Gastroesophageal sphincter (tissue), 4 donors: ENCODE data around the gene COPS4. TPM values are rescaled to one million over a fixed set of nuclear protein-coding genes. Genes with fewer than 3 reads are reported as not detected.

ENCODE experiments used
- ATAC-seq: fragments of 150-250 bp; one replicate; pipeline ENCODE4 v1.9.1; 2016; ENCODE audit warnings: mild to moderate bottlenecking, moderate library complexity
- H3K27ac ChIP-seq, 4 donors: fragments of 200-600 bp; sonication (generic) in 3 of 4; 1 replicate in 3 of 4; 2 replicates in 1 of 4; pipeline ENCODE4 v1.5.1; 2016 to 2019
- H3K27me3 ChIP-seq: fragments of 200-600 bp; sonication (generic); one replicate; pipeline ENCODE4 v1.5.1; 2019
- H3K36me3 ChIP-seq, 2 donors: fragments of 200-600 bp; sonication (generic); one replicate each; pipeline ENCODE4 v1.5.1; 2019; ENCODE audit warnings: control low read depth in 1 of 2
- H3K4me1 ChIP-seq, 3 donors: fragments of 200-600 bp; sonication (generic); 1 replicate in 2 of 3; 2 replicates in 1 of 3; pipeline ENCODE4 v1.5.1; 2016 to 2019; ENCODE audit warnings: control low read depth in 2 of 3
- H3K4me3 ChIP-seq, 2 donors: fragments of 200-600 bp; sonication (generic); one replicate each; pipeline ENCODE4 v1.5.1; 2019; ENCODE audit warnings: mild to moderate bottlenecking in 1 of 2, moderate library complexity in 1 of 2
- H3K9me3 ChIP-seq, 3 donors: fragments of 200-600 bp; sonication (generic); one replicate each; pipeline ENCODE4 v1.5.1; 2017 to 2019; ENCODE audit warnings: control low read depth in 2 of 3
- CTCF ChIP-seq, 4 experiments: fragments of 200-600 bp in 2 of 4; fragments of 450-650 bp in 2 of 4; sonication (generic) in 1 of 4; IDR thresholded peaks; one replicate each; pipeline ENCODE4 v1.5.1; 2017 to 2019; ENCODE audit warnings: antibody characterized with exemption in 4 of 4, mild to moderate bottlenecking in 2 of 4, moderate library complexity in 2 of 4
- EP300 ChIP-seq: sonication (generic); formaldehyde crosslinking; IDR thresholded peaks from one replicate; pipeline ENCODE4 v1.6.1; 2017; ENCODE audit warnings: antibody characterized with exemption, mild to moderate bottlenecking
- POLR2A ChIP-seq, 2 donors: fragments of 450-650 bp; IDR thresholded peaks; one replicate each; pipeline ENCODE4 v1.6.1; 2017; ENCODE audit warnings: antibody characterized with exemption in 2 of 2, mild to moderate bottlenecking in 2 of 2, moderate library complexity in 1 of 2
- POLR2AphosphoS5 ChIP-seq: sonication (generic); formaldehyde crosslinking; IDR thresholded peaks from one replicate; pipeline ENCODE4 v1.6.1; 2017; ENCODE audit warnings: antibody characterized with exemption
- WGBS, 2 donors: methylation state at CpG; one replicate each; pipeline ENCODE4 v1.1.5; 2018; ENCODE audit warnings: low coverage in 1 of 2; 5-methylcytosine and 5-hydroxymethylcytosine counted together
- small RNA-seq, 4 donors: library from RNA; depleted of rRNA; stranded (forward); fragments of <200 nt; gene quantifications; one replicate each; pipeline ENCODE3, GENCODE V24; 2016
- total RNA-seq, 4 donors: library from RNA; depleted of rRNA; stranded (reverse); fragments of >200 nt; gene quantifications; one replicate each; pipeline ENCODE4 v1.1.0, GENCODE V29; 2016

The COPS4 gene
- total RNA-seq, 4 donors from 2014 or later: 51.0 to 60.7 (median 55.8) TPM

- TF ChIP-seq EP300 (no peak), POLR2AphosphoS5 (no peak), CTCF (IDR thresholded peaks at IDR 0.05) (no peak), POLR2A (IDR thresholded peaks at IDR 0.05) (no peak)
- no peak for ATAC-seq
- Histone ChIP-seq H3K27ac (no peak overlapping the region), H3K4me1 (peaks cover 0 to under 1% (median 0%) of the 10 kb centered on the region in 3 donors), H3K9me3 (no peaks in the 10 kb centered on the region), H3K36me3 (no peaks in the 10 kb centered on the region), H3K4me3 (no peak overlapping the region), H3K27me3 (no peaks in the 10 kb centered on the region)
- 79 to 95% methylated on average over 4 to 7 of the region's 8 CpGs for WGBS, 2 donors
These were observed 80.8 kb downstream of the COPS4 start for GRCh38 chr4:83115656-83116285.

- Histone ChIP-seq H3K27me3 (no peaks in the 10 kb centered on the region), H3K36me3 (no peaks in the 10 kb centered on the region), H3K27ac (no peak overlapping the region), H3K4me3 (no peak overlapping the region), H3K4me1 (no peaks in the 10 kb centered on the region), H3K9me3 (peaks cover 0 to 5% (median 0%) of the 10 kb centered on the region in 3 donors)
- no peak for ATAC-seq
- TF ChIP-seq POLR2AphosphoS5 (no peak), EP300 (no peak), CTCF (IDR thresholded peaks at IDR 0.05) (no peak), POLR2A (IDR thresholded peaks at IDR 0.05) (no peak)
- 53 to 57% methylated on average over 2 of the region's 2 CpGs for WGBS, 2 donors
These were observed 83.9 kb downstream of the COPS4 start for GRCh38 chr4:83118869-83119268.

- Histone ChIP-seq H3K27ac (no peak overlapping the region), H3K4me3 (no peak overlapping the region), H3K9me3 (peaks cover 0 to 5% (median 0%) of the 10 kb centered on the region in 3 donors), H3K27me3 (no peaks in the 10 kb centered on the region), H3K4me1 (no peaks in the 10 kb centered on the region), H3K36me3 (no peaks in the 10 kb centered on the region)
- 74 to 79% methylated on average over 3 to 5 of the region's 5 CpGs for WGBS, 2 donors
- no peak for ATAC-seq
- no peak for TF ChIP-seq POLR2AphosphoS5
- no peak for TF ChIP-seq CTCF (IDR thresholded peaks at IDR 0.05)
- no peak for TF ChIP-seq EP300
- no peak for TF ChIP-seq POLR2A (IDR thresholded peaks at IDR 0.05)
These were observed 86.3 kb downstream of the COPS4 start for GRCh38 chr4:83121246-83121645.

- no peaks in the 10 kb centered on the region for H3K27me3 ChIP-seq
- H3K4me3 ChIP-seq: no peak overlapping the region
- H3K27ac ChIP-seq: no peak overlapping the region
- ATAC-seq: peak; percentile 60
- H3K9me3 ChIP-seq: peaks cover 0 to 5% (median 0%) of the 10 kb centered on the region in 3 donors
- TF ChIP-seq CTCF (IDR thresholded peaks at IDR 0.05): no peak
- no peak for TF ChIP-seq POLR2AphosphoS5
- no peak for TF ChIP-seq EP300
- TF ChIP-seq POLR2A (IDR thresholded peaks at IDR 0.05): no peak
- H3K4me1 ChIP-seq: no peaks in the 10 kb centered on the region
- 77 to 80% methylated on average over 1 to 10 of the region's 10 CpGs for WGBS, 2 donors
- H3K36me3 ChIP-seq: no peaks in the 10 kb centered on the region
These were observed 89.3 kb downstream of the COPS4 start for GRCh38 chr4:83124111-83124780.

Small RNA genes lying within 50 kb of the gene (small RNA-seq; reads per million reads assigned to genes)
- gene RNU6-615P: 0 reads per million in 4 donors

Other genes with a start within 250 kb of the COPS4 start
- 10 to 100 TPM; 15.5 to 21.8 (median 20.3) TPM for gene SCD5, start 236.4 kb upstream of the COPS4 start, total RNA-seq
- 100 to 1,000 TPM; 118 to 197 (median 153) TPM for gene SEC31A, start 144.0 kb upstream of the COPS4 start, total RNA-seq
- 10 to 100 TPM in 1 of 4 donors, 1 to 10 TPM in 3; 2.6 to 12.5 (median 5.7) TPM for gene THAP9, start 134.4 kb upstream of the COPS4 start, total RNA-seq
- gene LIN54, start 24.4 kb upstream of the COPS4 start, total RNA-seq: 10 to 100 TPM in 2 of 4 donors, 1 to 10 TPM in 2; 7.8 to 15.3 (median 10.2) TPM
- gene PLAC8, start 79.5 kb downstream of the COPS4 start, total RNA-seq: 10 to 100 TPM in 1 of 4 donors, 1 to 10 TPM in 2, not detected in 1; 2.0 to 32.0 (median 2.6) TPM
- 1 to 10 TPM; 5.0 to 8.9 (median 5.5) TPM for gene COQ2, start 249.6 kb downstream of the COPS4 start, total RNA-seq